Parathyroid adenoma (tissue), 2 donors: ENCODE data around the gene FLII.

Experiments used
- H2AFZ ChIP-seq: fragments of 300-600 bp; sonication (generic); one replicate; pipeline ENCODE4 v1.7.0; 2017; ENCODE audit warnings: antibody characterized with exemption, mild to moderate bottlenecking
- H3K27ac ChIP-seq: fragments of 300-600 bp; sonication (generic); one replicate; pipeline ENCODE4 v1.7.0; 2017
- H3K27me3 ChIP-seq: fragments of 300-600 bp; sonication (generic); one replicate; pipeline ENCODE4 v1.7.0; 2017; ENCODE audit warnings: low read length; ENCODE audit not compliant: control insufficient read depth, insufficient read depth
- H3K36me3 ChIP-seq: fragments of 300-600 bp; sonication (generic); one replicate; pipeline ENCODE4 v1.7.0; 2017; ENCODE audit warnings: low read length; ENCODE audit not compliant: control insufficient read depth, insufficient read depth
- H3K4me1 ChIP-seq: fragments of 300-600 bp; sonication (generic); one replicate; pipeline ENCODE4 v1.7.0; 2017; ENCODE audit warnings: control low read depth
- H3K4me2 ChIP-seq: fragments of 300-600 bp; sonication (generic); one replicate; pipeline ENCODE4 v1.7.0; 2017; ENCODE audit warnings: low read length
- H3K4me3 ChIP-seq: fragments of 300-600 bp; sonication (generic); one replicate; pipeline ENCODE4 v1.7.0; 2017; ENCODE audit warnings: low read depth, low read length
- H3K79me2 ChIP-seq: fragments of 300-600 bp; sonication (generic); one replicate; pipeline ENCODE4 v1.7.0; 2017; ENCODE audit warnings: control low read depth
- H3K9ac ChIP-seq: fragments of 300-600 bp; sonication (generic); one replicate; pipeline ENCODE4 v1.7.0; 2017; ENCODE audit warnings: mild to moderate bottlenecking
- H3K9me3 ChIP-seq: fragments of 300-600 bp; sonication (generic); one replicate; pipeline ENCODE4 v1.7.0; 2017; ENCODE audit warnings: low read length; ENCODE audit not compliant: control insufficient read depth
- CTCF ChIP-seq: fragments of 300-600 bp; sonication (generic); IDR thresholded peaks from one replicate; pipeline ENCODE4 v1.7.0; 2017; ENCODE audit warnings: antibody characterized with exemption, mild to moderate bottlenecking
- donor health status: primary hyperparathyroidism.

FLII gene

GRCh38 chr17:18246880-18247612, 11.5 kb downstream of the FLII start:
- Histone ChIP-seq H3K9ac (no peak overlapping the region), H3K36me3 (no peaks in the 10 kb centered on the region), H3K4me2 (no peak overlapping the region), H3K27ac (no peak overlapping the region), H2AFZ (no peak overlapping the region), H3K27me3 (no peaks in the 10 kb centered on the region), H3K79me2 (peaks cover 4% of the 10 kb centered on the region), H3K9me3 (no peaks in the 10 kb centered on the region), H3K4me1 (no peaks in the 10 kb centered on the region), H3K4me3 (no peak overlapping the region)
- no peak for TF ChIP-seq CTCF

- Histone ChIP-seq H3K4me3 (no peak overlapping the region), H3K27me3 (no peaks in the 10 kb centered on the region), H3K79me2 (no peaks in the 10 kb centered on the region), H3K27ac (no peak overlapping the region), H3K4me1 (no peaks in the 10 kb centered on the region), H3K4me2 (no peak overlapping the region), H3K9me3 (no peaks in the 10 kb centered on the region), H3K9ac (no peak overlapping the region), H3K36me3 (no peaks in the 10 kb centered on the region), H2AFZ (no peak overlapping the region)
- TF ChIP-seq CTCF: no peak
Measured at GRCh38 chr17:18246109-18246725, 12.3 kb downstream of the FLII start.

- H2AFZ ChIP-seq: no peak overlapping the region
- H3K9me3 ChIP-seq: no peaks in the 10 kb centered on the region
- H3K36me3 ChIP-seq: no peaks in the 10 kb centered on the region
- no peak overlapping the region for H3K4me2 ChIP-seq
- H3K79me2 ChIP-seq: no peaks in the 10 kb centered on the region
- H3K27ac ChIP-seq: no peak overlapping the region
- no peaks in the 10 kb centered on the region for H3K27me3 ChIP-seq
- TF ChIP-seq CTCF: no peak
- no peak overlapping the region for H3K9ac ChIP-seq
- no peak overlapping the region for H3K4me3 ChIP-seq
- H3K4me1 ChIP-seq: no peaks in the 10 kb centered on the region
Measured at GRCh38 chr17:18245038-18245776, 13.3 kb downstream of the FLII start.

GRCh38 chr17:18241229-18241871, 17.2 kb downstream of the FLII start:
- Histone ChIP-seq H2AFZ (no peak overlapping the region), H3K4me2 (no peak overlapping the region), H3K4me3 (no peak overlapping the region), H3K36me3 (no peaks in the 10 kb centered on the region), H3K4me1 (no peaks in the 10 kb centered on the region), H3K79me2 (no peaks in the 10 kb centered on the region), H3K9me3 (no peaks in the 10 kb centered on the region), H3K9ac (no peak overlapping the region), H3K27ac (no peak overlapping the region), H3K27me3 (no peaks in the 10 kb centered on the region)
- no peak for TF ChIP-seq CTCF
